Keratinocyte (primary cell): Measurements from ENCODE around the gene CHIT1. TPM values are rescaled to one million over a fixed set of nuclear protein-coding genes. Genes with fewer than 3 reads are reported as not detected.

Experiments used
- DNase-seq: peaks from one replicate; pipeline ENCODE4 v3.0.0-alpha.2; 2011; ENCODE audit warnings: low read depth, missing footprints, low spot score
- FAIRE-seq: peaks from 2 replicates; lab custom pipeline; 2011; peaks lifted over from hg19 to GRCh38; lab: Jason Lieb, UNC
- H2AFZ ChIP-seq: 2 replicates; pipeline ENCODE4 v1.6.0; 2012; ENCODE audit warnings: low read length, control low read depth, inconsistent platforms; ENCODE audit not compliant: control insufficient read depth
- H3K27ac ChIP-seq: 2 replicates; pipeline ENCODE4 v1.5.1; 2011; ENCODE audit warnings: low read length; ENCODE audit not compliant: control insufficient read depth, insufficient read depth
- H3K27me3 ChIP-seq: 3 replicates; pipeline ENCODE4 v1.6.0; 2011; ENCODE audit warnings: low read length; ENCODE audit not compliant: control insufficient read depth, insufficient read depth; ENCODE audit errors: extremely low read depth
- H3K36me3 ChIP-seq, 2 experiments: 2 replicates in 1 of 2; 3 replicates in 1 of 2; pipeline ENCODE4 v1.5.1; 2011; ENCODE audit warnings: low read length in 2 of 2, mild to moderate bottlenecking in 1 of 2; ENCODE audit not compliant: control insufficient read depth in 2 of 2, insufficient read depth in 2 of 2; ENCODE audit errors: extremely low read depth in 1 of 2
- H3K4me1 ChIP-seq: 3 replicates; pipeline ENCODE4 v1.5.1; 2011; ENCODE audit warnings: low read length; ENCODE audit not compliant: control insufficient read depth, insufficient read depth; ENCODE audit errors: extremely low read depth
- H3K4me2 ChIP-seq: 3 replicates; pipeline ENCODE4 v1.6.0; 2011; ENCODE audit warnings: low read depth, low read length; ENCODE audit not compliant: control insufficient read depth, insufficient read depth; ENCODE audit errors: extremely low read depth
- H3K4me3 ChIP-seq, 3 experiments: fragments of 200-600 bp in 1 of 3; sonication (generic) in 1 of 3; 2 replicates in 2 of 3; 3 replicates in 1 of 3; pipeline ENCODE4 v1.5.1; 2011 to 2016; ENCODE audit warnings: low read length in 3 of 3, mild to moderate bottlenecking in 3 of 3, control low read depth in 2 of 3, inconsistent platforms in 1 of 3, low read depth in 1 of 3, mixed read lengths in 1 of 3, mixed run types in 1 of 3, moderate library complexity in 1 of 3; ENCODE audit not compliant: control insufficient read depth in 2 of 3, insufficient read depth in 2 of 3; ENCODE audit errors: extremely low read depth in 1 of 3
- H3K79me2 ChIP-seq: 2 replicates; pipeline ENCODE4 v1.6.0; 2012; ENCODE audit warnings: low read length; ENCODE audit not compliant: control insufficient read depth, insufficient read depth
- H3K9ac ChIP-seq: 3 replicates; pipeline ENCODE4 v1.6.0; 2011; ENCODE audit warnings: low read length; ENCODE audit not compliant: control insufficient read depth, insufficient read depth; ENCODE audit errors: extremely low read depth
- H3K9me1 ChIP-seq: 3 replicates; pipeline ENCODE4 v1.6.0; 2011; ENCODE audit warnings: low read length; ENCODE audit not compliant: control insufficient read depth, insufficient read depth; ENCODE audit errors: extremely low read depth
- H3K9me3 ChIP-seq: 2 replicates; pipeline ENCODE4 v1.5.1; 2012; ENCODE audit warnings: low read depth, low read length; ENCODE audit not compliant: control insufficient read depth
- H4K20me1 ChIP-seq: 3 replicates; pipeline ENCODE4 v1.6.0; 2011; ENCODE audit warnings: low read length; ENCODE audit not compliant: control insufficient read depth, insufficient read depth; ENCODE audit errors: extremely low read depth
- CTCF ChIP-seq, 3 experiments: IDR thresholded peaks in 1 of 3; conservative IDR thresholded peaks in 1 of 3; optimal IDR thresholded peaks in 1 of 3; 2 replicates in 2 of 3; 3 replicates in 1 of 3; pipeline versions ENCODE3 to v1.5.1; 2011; ENCODE audit warnings: low read length in 3 of 3, mild to moderate bottlenecking in 3 of 3, moderate library complexity in 2 of 3, control low read depth in 1 of 3, inconsistent platforms in 1 of 3; ENCODE audit not compliant: insufficient read depth in 2 of 3; ENCODE audit errors: extremely low read depth in 1 of 3
- EZH2 ChIP-seq: IDR thresholded peaks from one replicate; pipeline ENCODE4 v1.6.1; 2012; ENCODE audit warnings: inconsistent platforms, mild to moderate bottlenecking, low read length, moderate library complexity
- dilution Hi-C: fragments of 300-500 bp; cut with MboI; formaldehyde crosslinking; loops from one replicate; pipeline ENCODE4 v1.7.0; 2020; ENCODE audit warnings: low sequenced_read_pairs; ENCODE audit not compliant: extremely low pct_ligation_motif_present
- polyA plus RNA-seq, 5 experiments: library from polyadenylated mRNA; depleted of rRNA in 3 of 5; stranded (reverse) in 3 of 5; stranded (forward) in 1 of 5; unstranded in 1 of 5; fragments of >200 nt; gene quantifications; 1 replicate in 1 of 5; 2 replicates in 3 of 5; 3 replicates in 1 of 5; pipeline versions ENCODE4 v1.2.1 to v1.2.3, GENCODE V29; 2011 to 2012; ENCODE audit warnings: missing spikeins in 2 of 5, low read depth in 1 of 5, low replicate concordance in 1 of 5

Gene CHIT1
- polyA plus RNA-seq, 1 donor (not counting 4 experiments of a cell fraction or from before 2014, with no cell fraction given) = not detected

DNA sequence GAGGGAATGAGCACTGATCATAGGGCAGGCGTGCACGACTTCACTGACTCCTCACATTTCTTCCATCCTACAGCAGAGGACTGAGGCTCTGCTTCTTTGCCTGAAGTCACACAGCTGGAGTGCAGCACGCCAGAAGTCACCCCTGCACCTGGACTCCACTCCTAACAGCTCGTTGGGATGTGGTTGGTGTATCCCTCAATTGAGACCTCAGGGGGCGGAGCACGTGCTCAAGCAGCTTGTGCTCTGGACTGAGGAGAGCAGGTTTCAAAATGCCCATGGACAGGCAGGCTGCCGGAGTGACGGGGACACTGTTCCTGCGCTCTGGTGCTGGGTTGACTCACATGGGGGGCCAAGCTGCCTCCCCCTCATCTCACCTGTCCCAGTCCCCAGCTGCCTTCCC lies 13.9 kb downstream of the CHIT1 start:
- Histone ChIP-seq H2AFZ (no peak overlapping the region), H3K4me1 (no peaks in the 10 kb centered on the region), H3K27ac (no peak overlapping the region), H3K4me2 (no peak overlapping the region), H3K27me3 (no peaks in the 10 kb centered on the region), H3K9me1 (no peaks in the 10 kb centered on the region), H3K36me3 (no peaks in the 10 kb centered on the region), H3K9me3 (no peaks in the 10 kb centered on the region), H4K20me1 (no peaks in the 10 kb centered on the region), H3K4me3 (no peak overlapping the region), H3K79me2 (no peaks in the 10 kb centered on the region), H3K9ac (no peak overlapping the region)
- DNase-seq (no peak), FAIRE-seq (no peak)
- TF ChIP-seq CTCF (optimal IDR thresholded peaks at IDR 0.05 in 1 of 3, IDR thresholded peaks at IDR 0.05 in 1 of 3, conservative IDR thresholded peaks at IDR 0.05 in 1 of 3; ENCODE audit: extremely low read depth in 1 of 3, insufficient read depth in 2 of 3, low read length in 3 of 3) = no peak
- no peak for TF ChIP-seq EZH2
- dilution Hi-C loops = no loop called here

- Histone ChIP-seq H3K4me1 (no peaks in the 10 kb centered on the region), H2AFZ (no peak overlapping the region), H3K27ac (no peak overlapping the region), H3K79me2 (no peaks in the 10 kb centered on the region), H3K4me2 (no peak overlapping the region), H3K27me3 (no peaks in the 10 kb centered on the region), H3K9me3 (no peaks in the 10 kb centered on the region), H3K36me3 (no peaks in the 10 kb centered on the region), H3K4me3 (no peak overlapping the region), H3K9ac (no peak overlapping the region), H4K20me1 (no peaks in the 10 kb centered on the region), H3K9me1 (no peaks in the 10 kb centered on the region)
- no peak for TF ChIP-seq CTCF (optimal IDR thresholded peaks at IDR 0.05 in 1 of 3, IDR thresholded peaks at IDR 0.05 in 1 of 3, conservative IDR thresholded peaks at IDR 0.05 in 1 of 3; ENCODE audit: extremely low read depth in 1 of 3, insufficient read depth in 2 of 3, low read length in 3 of 3)
- no peak for TF ChIP-seq EZH2
- DNase-seq = no peak
- no peak for FAIRE-seq
- dilution Hi-C loops = no loop called here
These were observed 14.6 kb downstream of the CHIT1 start for GRCh38 chr1:203214871-203215270.
